ENCODE data around the gene C1orf53.

C1orf53 gene

DNA sequence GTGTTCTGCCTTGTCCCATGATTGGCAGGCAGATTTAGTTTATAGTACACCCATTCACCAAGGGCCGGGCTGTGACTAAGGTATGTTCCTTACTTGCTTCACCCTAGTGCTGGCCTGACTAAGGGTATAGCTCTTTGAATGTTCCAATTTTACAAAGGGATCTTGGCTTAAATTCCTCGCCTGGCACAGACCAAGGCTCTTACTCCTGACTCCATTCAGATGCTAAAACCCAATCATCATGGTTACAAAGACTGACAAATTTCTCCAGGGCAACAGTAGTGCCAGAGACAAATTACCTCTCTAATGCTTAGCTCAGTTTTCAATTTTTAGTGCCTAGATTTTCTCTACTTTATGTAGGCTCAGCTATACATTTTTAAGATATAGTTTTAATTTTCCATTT is 11.5 kb upstream of the C1orf53 start:
- H3K9me3 ChIP-seq (ENCODE audit: insufficient read depth, low read length), result no peaks in the 10 kb centered on the region
- no peak overlapping the region for H2AFZ ChIP-seq (ENCODE audit: low read depth, low read length)
- no peaks in the 10 kb centered on the region for H3K79me2 ChIP-seq (ENCODE audit: low read length)
- no peak overlapping the region for H3K4me3 ChIP-seq (ENCODE audit: low read length)
- no peak overlapping the region for H3K4me2 ChIP-seq (ENCODE audit: low read length)
- no peaks in the 10 kb centered on the region for H3K27me3 ChIP-seq (ENCODE audit: low read depth, low read length)
- H3K27ac ChIP-seq (ENCODE audit: low read length), result no peak overlapping the region
- H4K20me1 ChIP-seq (ENCODE audit: insufficient read depth, low read length), result no peaks in the 10 kb centered on the region
- H3K4me1 ChIP-seq (ENCODE audit: low read length), result no peaks in the 10 kb centered on the region
- H3K36me3 ChIP-seq (replicated peaks; ENCODE audit: low read depth, low read length), result no peaks in the 10 kb centered on the region
- no peak for TF ChIP-seq EZH2phosphoT487 (IDR thresholded peaks at IDR 0.05; ENCODE audit: low read depth)
- TF ChIP-seq, protein P1, sequence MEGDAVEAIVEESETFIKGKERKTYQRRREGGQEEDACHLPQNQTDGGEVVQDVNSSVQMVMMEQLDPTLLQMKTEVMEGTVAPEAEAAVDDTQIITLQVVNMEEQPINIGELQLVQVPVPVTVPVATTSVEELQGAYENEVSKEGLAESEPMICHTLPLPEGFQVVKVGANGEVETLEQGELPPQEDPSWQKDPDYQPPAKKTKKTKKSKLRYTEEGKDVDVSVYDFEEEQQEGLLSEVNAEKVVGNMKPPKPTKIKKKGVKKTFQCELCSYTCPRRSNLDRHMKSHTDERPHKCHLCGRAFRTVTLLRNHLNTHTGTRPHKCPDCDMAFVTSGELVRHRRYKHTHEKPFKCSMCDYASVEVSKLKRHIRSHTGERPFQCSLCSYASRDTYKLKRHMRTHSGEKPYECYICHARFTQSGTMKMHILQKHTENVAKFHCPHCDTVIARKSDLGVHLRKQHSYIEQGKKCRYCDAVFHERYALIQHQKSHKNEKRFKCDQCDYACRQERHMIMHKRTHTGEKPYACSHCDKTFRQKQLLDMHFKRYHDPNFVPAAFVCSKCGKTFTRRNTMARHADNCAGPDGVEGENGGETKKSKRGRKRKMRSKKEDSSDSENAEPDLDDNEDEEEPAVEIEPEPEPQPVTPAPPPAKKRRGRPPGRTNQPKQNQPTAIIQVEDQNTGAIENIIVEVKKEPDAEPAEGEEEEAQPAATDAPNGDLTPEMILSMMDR (IDR thresholded peaks at IDR 0.05; ENCODE audit: low read depth, low read length), result no peak
- no peak overlapping the region for H3K9ac ChIP-seq (ENCODE audit: low read length)

DNA sequence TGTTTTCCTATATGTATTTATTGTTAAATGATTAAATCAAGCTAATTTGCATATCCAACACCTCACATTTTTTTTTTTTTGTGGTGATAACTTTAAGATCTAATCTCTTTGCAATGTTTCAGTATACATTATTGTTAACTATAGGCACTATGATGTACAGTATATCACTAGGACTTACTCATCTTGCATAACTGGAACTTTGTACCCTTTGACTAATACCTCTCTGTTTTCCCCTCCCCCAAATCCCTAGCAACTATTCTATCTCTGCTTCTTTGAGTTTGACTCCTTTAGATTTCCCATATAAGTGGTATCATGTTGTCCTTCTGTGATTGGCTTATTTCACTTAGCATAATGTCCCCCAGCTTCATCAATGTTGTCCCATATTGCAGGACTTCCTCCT is 9.7 kb upstream of the C1orf53 start:
- Histone ChIP-seq H3K9ac (ENCODE audit: low read length) (no peak overlapping the region), H3K4me3 (ENCODE audit: low read length) (no peak overlapping the region), H3K36me3 (replicated peaks; ENCODE audit: low read depth, low read length) (no peaks in the 10 kb centered on the region), H3K9me3 (ENCODE audit: insufficient read depth, low read length) (no peaks in the 10 kb centered on the region), H4K20me1 (ENCODE audit: insufficient read depth, low read length) (no peaks in the 10 kb centered on the region), H3K27me3 (ENCODE audit: low read depth, low read length) (no peaks in the 10 kb centered on the region), H2AFZ (ENCODE audit: low read depth, low read length) (no peak overlapping the region), H3K79me2 (ENCODE audit: low read length) (no peaks in the 10 kb centered on the region), H3K4me2 (ENCODE audit: low read length) (no peak overlapping the region), H3K27ac (ENCODE audit: low read length) (no peak overlapping the region), H3K4me1 (ENCODE audit: low read length) (no peaks in the 10 kb centered on the region)
- TF ChIP-seq, protein P1 (IDR thresholded peaks at IDR 0.05; ENCODE audit: low read depth, low read length), result no peak
- no peak for TF ChIP-seq EZH2phosphoT487 (IDR thresholded peaks at IDR 0.05; ENCODE audit: low read depth)

DNA sequence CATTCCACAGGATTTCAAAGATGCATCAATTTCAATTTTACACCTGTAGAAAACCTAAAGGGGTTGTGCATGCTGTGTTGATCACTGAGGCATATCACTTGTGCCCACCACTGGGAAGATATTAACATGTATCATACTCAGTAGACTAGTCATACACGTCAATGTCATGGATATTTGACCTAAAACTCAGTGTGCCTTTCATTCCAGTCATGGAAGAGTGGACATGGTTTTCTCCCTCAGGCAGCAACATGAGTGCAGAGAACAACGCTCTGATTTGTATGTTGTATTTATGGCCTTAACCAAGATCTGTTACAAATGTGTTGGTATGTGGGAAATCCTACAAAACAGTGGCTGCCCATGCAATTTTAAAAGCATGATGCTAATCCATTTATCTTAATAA is 6.1 kb upstream of the C1orf53 start:
- TF ChIP-seq EZH2phosphoT487 (IDR thresholded peaks at IDR 0.05; ENCODE audit: low read depth), result no peak
- TF ChIP-seq, protein P1 (IDR thresholded peaks at IDR 0.05; ENCODE audit: low read depth, low read length), result no peak
- no peaks in the 10 kb centered on the region; the same call in 1 of the 2 replicates for H3K4me1 ChIP-seq (ENCODE audit: low read length)
- no peaks in the 10 kb centered on the region for H3K9me3 ChIP-seq (ENCODE audit: insufficient read depth, low read length)
- no peak overlapping the region for H3K4me3 ChIP-seq (ENCODE audit: low read length)
- H3K9ac ChIP-seq (ENCODE audit: low read length), result no peak overlapping the region
- H2AFZ ChIP-seq (ENCODE audit: low read depth, low read length), result no peak overlapping the region
- H4K20me1 ChIP-seq (ENCODE audit: insufficient read depth, low read length), result no peaks in the 10 kb centered on the region
- no peak overlapping the region for H3K27ac ChIP-seq (ENCODE audit: low read length)
- H3K79me2 ChIP-seq (ENCODE audit: low read length), result no peaks in the 10 kb centered on the region
- H3K36me3 ChIP-seq (replicated peaks; ENCODE audit: low read depth, low read length), result no peaks in the 10 kb centered on the region
- H3K27me3 ChIP-seq (ENCODE audit: low read depth, low read length), result no peaks in the 10 kb centered on the region
- no peak overlapping the region for H3K4me2 ChIP-seq (ENCODE audit: low read length)

DNA sequence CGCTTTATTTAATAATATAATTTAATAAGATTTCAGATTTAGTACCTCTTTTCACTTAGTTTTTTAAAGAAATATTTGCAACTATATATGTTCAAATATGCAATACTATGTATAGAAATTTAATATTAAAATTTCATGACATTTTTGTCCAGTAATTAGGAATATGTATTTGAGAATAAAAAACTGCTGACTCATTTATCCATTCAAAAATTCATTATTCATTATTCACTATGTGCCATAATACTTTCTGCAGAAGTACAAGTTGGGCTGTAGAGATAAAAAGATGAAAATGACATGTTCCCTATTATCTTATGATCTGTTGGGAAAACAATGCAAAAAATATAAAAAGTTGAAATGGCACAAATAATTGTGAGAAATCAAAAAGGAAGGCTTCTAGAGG is 3.4 kb upstream of the C1orf53 start:
- H3K4me2 ChIP-seq (ENCODE audit: low read length), result no peak overlapping the region
- H4K20me1 ChIP-seq (ENCODE audit: insufficient read depth, low read length), result no peaks in the 10 kb centered on the region
- H3K79me2 ChIP-seq (ENCODE audit: low read length), result no peaks in the 10 kb centered on the region
- H2AFZ ChIP-seq (ENCODE audit: low read depth, low read length), result no peak overlapping the region
- no peaks in the 10 kb centered on the region for H3K36me3 ChIP-seq (replicated peaks; ENCODE audit: low read depth, low read length)
- TF ChIP-seq, protein P1 (IDR thresholded peaks at IDR 0.05; ENCODE audit: low read depth, low read length), result no peak
- no peak for TF ChIP-seq EZH2phosphoT487 (IDR thresholded peaks at IDR 0.05; ENCODE audit: low read depth)
- H3K4me1 ChIP-seq (ENCODE audit: low read length), result peaks cover 13% of the 10 kb centered on the region
- H3K27me3 ChIP-seq (ENCODE audit: low read depth, low read length), result no peaks in the 10 kb centered on the region
- H3K9me3 ChIP-seq (ENCODE audit: insufficient read depth, low read length), result no peaks in the 10 kb centered on the region
- H3K27ac ChIP-seq (ENCODE audit: low read length), result no peak overlapping the region
- no peak overlapping the region for H3K4me3 ChIP-seq (ENCODE audit: low read length)
- H3K9ac ChIP-seq (ENCODE audit: low read length), result no peak overlapping the region
